SU-DHL-6 (cell line): ENCODE measurements around the gene NFIB.

ENCODE experiments used
- H2AFZ ChIP-seq: fragments of 200-600 bp; sonication (generic); 2 replicates; pipeline ENCODE4 v1.6.1; 2014; ENCODE audit warnings: low read depth, mild to moderate bottlenecking, moderate library complexity, mixed read lengths, antibody characterized with exemption, low read length; ENCODE audit not compliant: severe bottlenecking
- H3F3A ChIP-seq: fragments of 200-600 bp; shearing (Covaris generic); 2 replicates; pipeline ENCODE4 v1.6.0; 2016; ENCODE audit warnings: antibody characterized with exemption, mild to moderate bottlenecking; ENCODE audit not compliant: insufficient read depth
- H3K27ac ChIP-seq: fragments of 200-600 bp; sonication (generic); 2 replicates; pipeline ENCODE4 v1.5.1; 2016; ENCODE audit warnings: low read depth, mild to moderate bottlenecking, low read length, moderate library complexity, mixed read lengths
- H3K27me3 ChIP-seq: fragments of 200-600 bp; sonication (generic), shearing (Covaris generic); 2 replicates; pipeline ENCODE4 v1.6.0; 2014; ENCODE audit warnings: mild to moderate bottlenecking, low read length
- H3K36me3 ChIP-seq: fragments of 200-600 bp; sonication (generic); 2 replicates; pipeline ENCODE4 v1.6.1; 2014; ENCODE audit warnings: mild to moderate bottlenecking, low read length, mixed read lengths
- H3K4me2 ChIP-seq: fragments of 300-600, 200-600 bp; shearing (Covaris generic), sonication (generic); 2 replicates; pipeline ENCODE4 v1.6.0; 2014; ENCODE audit warnings: low read length, low read depth, mild to moderate bottlenecking; ENCODE audit not compliant: poor library complexity, severe bottlenecking
- H3K4me3 ChIP-seq: fragments of 200-600 bp; sonication (generic); 2 replicates; pipeline ENCODE4 v1.5.1; 2014; ENCODE audit warnings: antibody characterized with exemption, low read length, mild to moderate bottlenecking, mixed read lengths; ENCODE audit not compliant: insufficient read depth, poor library complexity, severe bottlenecking
- H3K79me2 ChIP-seq: fragments of 200-600 bp; sonication (generic); 2 replicates; pipeline ENCODE4 v1.6.1; 2014; ENCODE audit warnings: mild to moderate bottlenecking, low read length, moderate library complexity; ENCODE audit not compliant: insufficient read depth
- H3K9ac ChIP-seq: fragments of 200-600 bp; sonication (generic); 2 replicates; pipeline ENCODE4 v1.7.0; 2014; ENCODE audit warnings: mild to moderate bottlenecking, low read length
- H3K9me2 ChIP-seq: fragments of 200-600 bp; sonication (generic); replicated peaks from 2 replicates; pipeline ENCODE4 v1.6.1; 2014; ENCODE audit warnings: low read length; ENCODE audit not compliant: insufficient read depth
- H3K9me3 ChIP-seq: fragments of 200-600 bp; sonication (generic); 2 replicates; pipeline ENCODE4 v1.6.1; 2014; ENCODE audit warnings: low read length, mixed read lengths; ENCODE audit not compliant: insufficient read depth
- H4K20me1 ChIP-seq: fragments of 200-600 bp; sonication (generic); 2 replicates; pipeline ENCODE4 v1.6.1; 2014; ENCODE audit warnings: low read depth, mild to moderate bottlenecking, antibody characterized with exemption, low read length, moderate library complexity, mixed read lengths
- CTCF ChIP-seq: fragments of 200-600 bp; sonication (generic); IDR thresholded peaks from one replicate; pipeline ENCODE4 v1.5.1; 2017; ENCODE audit warnings: antibody characterized with exemption, mild to moderate bottlenecking, low read length, moderate library complexity; ENCODE audit not compliant: insufficient read depth, poor library complexity, severe bottlenecking
- EZH2phosphoT487 ChIP-seq: fragments of 200-600 bp; sonication (generic), shearing (Covaris generic); conservative IDR thresholded peaks from 2 replicates; pipeline ENCODE4 v1.6.1; 2018; ENCODE audit warnings: mild to moderate bottlenecking, antibody characterized with exemption, low read length, moderate library complexity, mixed read lengths

NFIB gene

GRCh38 chr9:14104496-14104895, 209.4 kb downstream of the NFIB start:
- Histone ChIP-seq H3K27me3 (no peaks in the 10 kb centered on the region), H3K27ac (no peak overlapping the region), H2AFZ (no peak overlapping the region), H3K36me3 (no peaks in the 10 kb centered on the region), H3F3A (no peaks in the 10 kb centered on the region), H3K4me3 (no peak overlapping the region), H4K20me1 (no peaks in the 10 kb centered on the region), H3K9me2 (no peaks in the 10 kb centered on the region), H3K9me3 (no peaks in the 10 kb centered on the region), H3K9ac (no peak overlapping the region), H3K79me2 (no peaks in the 10 kb centered on the region), H3K4me2 (no peak overlapping the region)
- no peak for TF ChIP-seq EZH2phosphoT487
- TF ChIP-seq CTCF, result no peak

- no peak overlapping the region for H2AFZ ChIP-seq
- no peak overlapping the region for H3K4me3 ChIP-seq
- H3K9me2 ChIP-seq, result no peaks in the 10 kb centered on the region
- no peaks in the 10 kb centered on the region for H4K20me1 ChIP-seq
- no peaks in the 10 kb centered on the region for H3K36me3 ChIP-seq
- no peak overlapping the region for H3K9ac ChIP-seq
- no peaks in the 10 kb centered on the region for H3F3A ChIP-seq
- H3K9me3 ChIP-seq, result no peaks in the 10 kb centered on the region
- TF ChIP-seq CTCF (no peak), EZH2phosphoT487 (no peak)
- H3K4me2 ChIP-seq, result no peak overlapping the region
- no peaks in the 10 kb centered on the region for H3K79me2 ChIP-seq
- no peaks in the 10 kb centered on the region for H3K27me3 ChIP-seq
- no peak overlapping the region for H3K27ac ChIP-seq
Observed at GRCh38 chr9:14103115-14103514, 210.8 kb downstream of the NFIB start.

- Histone ChIP-seq H3K4me3 (no peak overlapping the region), H3K9me3 (no peaks in the 10 kb centered on the region), H3F3A (no peaks in the 10 kb centered on the region), H2AFZ (no peak overlapping the region), H3K9ac (no peak overlapping the region), H4K20me1 (no peaks in the 10 kb centered on the region), H3K27ac (no peak overlapping the region), H3K4me2 (no peak overlapping the region), H3K9me2 (no peaks in the 10 kb centered on the region), H3K36me3 (no peaks in the 10 kb centered on the region), H3K27me3 (no peaks in the 10 kb centered on the region), H3K79me2 (no peaks in the 10 kb centered on the region)
- TF ChIP-seq EZH2phosphoT487 (no peak), CTCF (no peak)
Observed at GRCh38 chr9:14099737-14100136, 214.2 kb downstream of the NFIB start.
